ENCODE results near the gene GBP1. TPM values are rescaled to one million over a fixed set of nuclear protein-coding genes. Genes with fewer than 3 reads are reported as not detected.
"Not testable (repeated sequence)": the region's sequence is repeated elsewhere in the genome, so short reads cannot be mapped to it uniquely, and the experiment has no call there.

Gene GBP1
- total RNA-seq, 1 donor, result 32.2 TPM

GRCh38 chr1:89037186-89037585 lies 27.8 kb downstream of the GBP1 start:
- no peaks in the 10 kb centered on the region for H3K27me3 ChIP-seq (ENCODE audit: insufficient read depth, low read length)
- DNase-seq (ENCODE audit: insufficient read length, low spot score, missing footprints), result no peak
- no peaks in the 10 kb centered on the region for H3K79me2 ChIP-seq (ENCODE audit: insufficient read depth, low read length)
- H3K27ac ChIP-seq (ENCODE audit: low read depth, low read length), result no peak overlapping the region
- H3K9me3 ChIP-seq (ENCODE audit: low read depth, low read length), result no peaks in the 10 kb centered on the region
- H4K20me1 ChIP-seq (ENCODE audit: insufficient read depth, low read length), result no peaks in the 10 kb centered on the region
- no peak for TF ChIP-seq CTCF (IDR thresholded peaks at IDR 0.05; ENCODE audit: extremely low read depth, low read depth, low read length)
- peaks cover 6% of the 10 kb centered on the region for H3K4me1 ChIP-seq (ENCODE audit: insufficient read depth, low read length)
- H2AFZ ChIP-seq (ENCODE audit: low read length), result no peak overlapping the region
- no peak overlapping the region for H3K4me3 ChIP-seq (ENCODE audit: insufficient read depth, low read length)
- no peaks in the 10 kb centered on the region for H3K36me3 ChIP-seq (ENCODE audit: insufficient read depth, low read length)
- no peak overlapping the region for H3K4me2 ChIP-seq (ENCODE audit: insufficient read depth, low read length)

- Histone ChIP-seq H3K27me3 (ENCODE audit: insufficient read depth, low read length) (no peaks in the 10 kb centered on the region), H2AFZ (ENCODE audit: low read length) (no peak overlapping the region), H3K79me2 (ENCODE audit: insufficient read depth, low read length) (no peaks in the 10 kb centered on the region), H3K27ac (ENCODE audit: low read depth, low read length) (no peak overlapping the region), H4K20me1 (ENCODE audit: insufficient read depth, low read length) (no peaks in the 10 kb centered on the region), H3K4me1 (ENCODE audit: insufficient read depth, low read length) (no peaks in the 10 kb centered on the region), H3K4me2 (ENCODE audit: insufficient read depth, low read length) (no peak overlapping the region), H3K36me3 (ENCODE audit: insufficient read depth, low read length) (no peaks in the 10 kb centered on the region), H3K9me3 (ENCODE audit: low read depth, low read length) (no peaks in the 10 kb centered on the region), H3K4me3 (ENCODE audit: insufficient read depth, low read length) (no peak overlapping the region)
- DNase-seq (ENCODE audit: insufficient read length, low spot score, missing footprints), result no peak
- no peak for TF ChIP-seq CTCF (IDR thresholded peaks at IDR 0.05; ENCODE audit: extremely low read depth, low read depth, low read length)
These were observed 29.9 kb downstream of the GBP1 start for GRCh38 chr1:89035080-89035479.

GRCh38 chr1:89034004-89034403 lies 31.0 kb downstream of the GBP1 start:
- not testable (repeated sequence) for H3K79me2 ChIP-seq (ENCODE audit: insufficient read depth, low read length); H3K4me2 ChIP-seq (ENCODE audit: insufficient read depth, low read length); H4K20me1 ChIP-seq (ENCODE audit: insufficient read depth, low read length); H3K27me3 ChIP-seq (ENCODE audit: insufficient read depth, low read length); H3K27ac ChIP-seq (ENCODE audit: low read depth, low read length); H3K4me1 ChIP-seq (ENCODE audit: insufficient read depth, low read length); H3K36me3 ChIP-seq (ENCODE audit: insufficient read depth, low read length); H2AFZ ChIP-seq (ENCODE audit: low read length); DNase-seq (ENCODE audit: insufficient read length, low spot score, missing footprints); H3K4me3 ChIP-seq (ENCODE audit: insufficient read depth, low read length); H3K9me3 ChIP-seq (ENCODE audit: low read depth, low read length)

GRCh38 chr1:89029051-89029450 lies 36.0 kb downstream of the GBP1 start:
- H3K79me2 ChIP-seq (ENCODE audit: insufficient read depth, low read length); H3K27ac ChIP-seq (ENCODE audit: low read depth, low read length); H3K4me2 ChIP-seq (ENCODE audit: insufficient read depth, low read length); DNase-seq (ENCODE audit: insufficient read length, low spot score, missing footprints); H3K36me3 ChIP-seq (ENCODE audit: insufficient read depth, low read length); H3K27me3 ChIP-seq (ENCODE audit: insufficient read depth, low read length); H2AFZ ChIP-seq (ENCODE audit: low read length); H4K20me1 ChIP-seq (ENCODE audit: insufficient read depth, low read length); H3K4me3 ChIP-seq (ENCODE audit: insufficient read depth, low read length); H3K4me1 ChIP-seq (ENCODE audit: insufficient read depth, low read length); H3K9me3 ChIP-seq (ENCODE audit: low read depth, low read length): not testable (repeated sequence)

- H4K20me1 ChIP-seq (ENCODE audit: insufficient read depth, low read length), result no peaks in the 10 kb centered on the region
- H3K36me3 ChIP-seq (ENCODE audit: insufficient read depth, low read length), result no peaks in the 10 kb centered on the region
- no peak overlapping the region for H3K4me3 ChIP-seq (ENCODE audit: insufficient read depth, low read length)
- no peak overlapping the region for H2AFZ ChIP-seq (ENCODE audit: low read length)
- no peak overlapping the region for H3K27ac ChIP-seq (ENCODE audit: low read depth, low read length)
- H3K4me1 ChIP-seq (ENCODE audit: insufficient read depth, low read length), result peaks cover 13% of the 10 kb centered on the region
- H3K27me3 ChIP-seq (ENCODE audit: insufficient read depth, low read length), result no peaks in the 10 kb centered on the region
- peaks cover 15% of the 10 kb centered on the region for H3K79me2 ChIP-seq (ENCODE audit: insufficient read depth, low read length)
- no peak for DNase-seq (ENCODE audit: insufficient read length, low spot score, missing footprints)
- no peaks in the 10 kb centered on the region for H3K9me3 ChIP-seq (ENCODE audit: low read depth, low read length)
- TF ChIP-seq CTCF (IDR thresholded peaks at IDR 0.05; ENCODE audit: extremely low read depth, low read depth, low read length), result no peak
- H3K4me2 ChIP-seq (ENCODE audit: insufficient read depth, low read length), result no peak overlapping the region
These were observed 39.1 kb downstream of the GBP1 start for GRCh38 chr1:89025928-89026327.

Data from osteoblast (primary cell).